PFSK-1 (cell line): ENCODE measurements around the gene GALNT15.

Experiments
- FOXP2 ChIP-seq: optimal IDR thresholded peaks from 2 replicates; pipeline ENCODE3; 2011; ENCODE audit warnings: borderline replicate concordance, control low read depth, inconsistent platforms; ENCODE audit not compliant: insufficient read depth; ENCODE audit errors: extremely low read length, extremely low read depth
- POLR2AphosphoS5 ChIP-seq: IDR thresholded peaks from 2 replicates; pipeline ENCODE4 v1.6.1; 2012; ENCODE audit warnings: low read depth, mild to moderate bottlenecking, control low read depth, low read length, moderate library complexity
- SIN3A ChIP-seq: IDR thresholded peaks from 2 replicates; pipeline ENCODE4 v1.6.1; 2012; ENCODE audit warnings: mild to moderate bottlenecking, low read length, moderate library complexity, borderline replicate concordance; ENCODE audit not compliant: insufficient read depth
- TAF1 ChIP-seq: IDR thresholded peaks from 2 replicates; pipeline ENCODE4 v1.6.1; 2012; ENCODE audit warnings: low read length, control low read depth, borderline replicate concordance; ENCODE audit not compliant: insufficient read depth
- TF ChIP-seq, protein P1 (sequence below), 2 experiments: IDR thresholded peaks; 2 replicates each; pipeline versions ENCODE4 v1.6.1 to v1.8.0; 2011 to 2012; ENCODE audit warnings: low read depth in 2 of 2, low read length in 2 of 2, control low read depth in 1 of 2, inconsistent platforms in 1 of 2, mild to moderate bottlenecking in 1 of 2, moderate library complexity in 1 of 2; ENCODE audit not compliant: insufficient read depth in 1 of 2

GALNT15 gene

DNA sequence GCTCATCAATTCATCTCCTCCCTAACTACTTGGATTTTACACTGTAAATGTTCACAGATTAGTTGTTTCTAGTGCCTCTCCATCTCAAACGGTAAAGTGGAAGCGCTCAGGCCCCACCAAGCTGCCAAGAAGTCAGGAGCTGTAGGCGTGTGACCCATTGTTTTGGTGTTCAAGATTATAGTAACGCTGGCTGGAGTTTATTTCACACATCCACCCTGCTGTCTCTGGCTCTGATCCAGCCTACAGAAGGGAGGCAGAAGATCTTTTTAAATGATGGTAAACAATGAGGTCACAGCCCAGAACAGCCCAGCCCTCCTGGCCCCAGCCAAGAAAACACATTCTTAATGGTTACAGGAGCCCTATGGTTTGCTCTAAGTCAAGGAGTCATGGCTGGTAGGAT lies 25.7 kb upstream of the GALNT15 start:
- TF ChIP-seq POLR2AphosphoS5 (no peak), FOXP2 (peak; percentile 64), SIN3A (peak; percentile 40; the same call in 1 of the 2 replicates)

DNA sequence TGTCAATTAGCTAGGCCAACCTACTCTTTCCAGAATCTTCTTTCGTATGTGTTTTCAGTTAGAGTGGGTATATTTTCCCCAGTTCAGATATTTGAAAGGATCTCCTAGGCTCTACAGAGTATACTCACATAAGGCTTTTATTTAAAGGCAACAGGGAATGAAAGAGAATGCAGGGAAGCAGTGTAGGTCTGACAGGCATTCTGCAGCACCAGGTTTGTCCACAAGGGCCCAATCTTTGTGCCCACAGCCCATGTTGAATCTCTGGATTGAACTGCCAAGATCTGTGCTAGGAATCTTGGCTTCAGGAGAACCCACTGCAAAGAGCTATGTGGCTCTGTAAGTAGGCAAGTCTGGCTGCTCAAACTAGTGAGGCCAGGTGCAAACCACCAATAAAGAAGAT lies 24.2 kb upstream of the GALNT15 start:
- TF ChIP-seq, protein P1, sequence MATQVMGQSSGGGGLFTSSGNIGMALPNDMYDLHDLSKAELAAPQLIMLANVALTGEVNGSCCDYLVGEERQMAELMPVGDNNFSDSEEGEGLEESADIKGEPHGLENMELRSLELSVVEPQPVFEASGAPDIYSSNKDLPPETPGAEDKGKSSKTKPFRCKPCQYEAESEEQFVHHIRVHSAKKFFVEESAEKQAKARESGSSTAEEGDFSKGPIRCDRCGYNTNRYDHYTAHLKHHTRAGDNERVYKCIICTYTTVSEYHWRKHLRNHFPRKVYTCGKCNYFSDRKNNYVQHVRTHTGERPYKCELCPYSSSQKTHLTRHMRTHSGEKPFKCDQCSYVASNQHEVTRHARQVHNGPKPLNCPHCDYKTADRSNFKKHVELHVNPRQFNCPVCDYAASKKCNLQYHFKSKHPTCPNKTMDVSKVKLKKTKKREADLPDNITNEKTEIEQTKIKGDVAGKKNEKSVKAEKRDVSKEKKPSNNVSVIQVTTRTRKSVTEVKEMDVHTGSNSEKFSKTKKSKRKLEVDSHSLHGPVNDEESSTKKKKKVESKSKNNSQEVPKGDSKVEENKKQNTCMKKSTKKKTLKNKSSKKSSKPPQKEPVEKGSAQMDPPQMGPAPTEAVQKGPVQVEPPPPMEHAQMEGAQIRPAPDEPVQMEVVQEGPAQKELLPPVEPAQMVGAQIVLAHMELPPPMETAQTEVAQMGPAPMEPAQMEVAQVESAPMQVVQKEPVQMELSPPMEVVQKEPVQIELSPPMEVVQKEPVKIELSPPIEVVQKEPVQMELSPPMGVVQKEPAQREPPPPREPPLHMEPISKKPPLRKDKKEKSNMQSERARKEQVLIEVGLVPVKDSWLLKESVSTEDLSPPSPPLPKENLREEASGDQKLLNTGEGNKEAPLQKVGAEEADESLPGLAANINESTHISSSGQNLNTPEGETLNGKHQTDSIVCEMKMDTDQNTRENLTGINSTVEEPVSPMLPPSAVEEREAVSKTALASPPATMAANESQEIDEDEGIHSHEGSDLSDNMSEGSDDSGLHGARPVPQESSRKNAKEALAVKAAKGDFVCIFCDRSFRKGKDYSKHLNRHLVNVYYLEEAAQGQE (IDR thresholded peaks at IDR 0.05; ENCODE audit: insufficient read depth in 1 of 2, low read depth in 2 of 2, low read length in 2 of 2): no peak
- TF ChIP-seq POLR2AphosphoS5 (no peak), SIN3A (no peak), FOXP2 (no peak), TAF1 (no peak)

DNA sequence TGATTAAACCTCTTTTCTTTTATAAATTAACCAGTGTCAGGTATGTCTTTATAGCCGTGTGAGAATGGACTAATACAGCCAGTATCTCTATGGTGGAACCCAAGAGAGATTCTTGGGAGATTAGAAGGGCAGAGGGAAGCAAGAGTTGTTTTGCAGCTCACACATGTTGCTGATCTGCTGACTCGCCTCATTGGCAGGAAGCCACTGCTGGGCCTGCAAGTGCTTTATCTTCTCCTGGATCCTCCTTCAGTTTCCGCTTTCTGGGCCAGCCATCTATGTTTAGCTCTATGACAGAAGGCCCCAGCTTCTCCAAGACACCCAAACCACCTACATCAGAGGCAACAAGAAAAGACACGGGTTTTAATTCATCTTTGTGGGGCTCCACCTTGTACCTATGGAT lies 23.4 kb upstream of the GALNT15 start:
- TF ChIP-seq POLR2AphosphoS5 (no peak), TAF1 (no peak), FOXP2 (no peak), SIN3A (no peak)
- TF ChIP-seq, protein P1 (IDR thresholded peaks at IDR 0.05; ENCODE audit: insufficient read depth in 1 of 2, low read depth in 2 of 2, low read length in 2 of 2): no peak

DNA sequence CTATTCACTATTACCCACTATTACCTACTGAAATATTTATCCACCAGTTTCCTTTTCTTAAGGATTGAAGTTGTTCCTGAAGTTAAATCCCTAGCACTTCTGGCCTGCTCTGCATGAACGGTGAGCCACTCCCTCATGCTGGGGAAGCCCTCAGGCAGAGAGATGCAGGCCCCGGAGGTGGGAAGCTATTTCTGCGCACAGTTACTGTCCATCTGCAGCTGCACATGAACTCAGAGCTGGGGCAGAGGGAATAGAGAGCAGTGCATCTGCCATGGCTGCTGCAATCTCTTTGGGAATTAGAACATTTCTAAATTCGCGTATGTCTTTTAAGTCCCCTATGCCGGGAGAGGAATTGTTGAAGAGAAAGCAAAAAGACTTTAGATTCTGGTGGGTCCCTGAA lies 6.3 kb upstream of the GALNT15 start:
- TF ChIP-seq FOXP2 (no peak), POLR2AphosphoS5 (no peak), SIN3A (no peak), TAF1 (no peak)
- TF ChIP-seq, protein P1 (IDR thresholded peaks at IDR 0.05; ENCODE audit: insufficient read depth in 1 of 2, low read depth in 2 of 2, low read length in 2 of 2): no peak

DNA sequence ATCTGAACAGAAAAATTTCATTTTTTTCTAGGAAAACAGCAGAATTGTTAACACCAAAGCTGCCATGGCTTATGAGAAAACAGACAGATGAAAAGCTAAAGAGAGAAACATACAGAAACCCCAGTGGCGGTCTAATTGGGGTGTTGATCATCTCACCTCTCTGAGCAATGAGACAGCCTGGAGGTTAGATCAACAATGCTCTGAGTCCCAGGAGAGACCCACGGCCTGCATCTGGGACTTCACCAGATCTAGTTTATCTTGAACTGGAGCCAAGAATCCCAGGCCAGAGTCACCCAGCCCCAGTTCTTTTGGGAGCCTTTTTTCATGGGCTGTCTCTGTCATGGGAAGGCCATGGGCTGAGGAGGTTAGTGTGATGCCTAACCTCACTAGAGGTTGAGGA lies 3.5 kb upstream of the GALNT15 start:
- TF ChIP-seq FOXP2 (no peak), POLR2AphosphoS5 (no peak), SIN3A (no peak), TAF1 (no peak)
- TF ChIP-seq, protein P1 (IDR thresholded peaks at IDR 0.05; ENCODE audit: insufficient read depth in 1 of 2, low read depth in 2 of 2, low read length in 2 of 2): no peak
